ENCODE measurements around the gene ZDHHC1.

Gene ZDHHC1

DNA sequence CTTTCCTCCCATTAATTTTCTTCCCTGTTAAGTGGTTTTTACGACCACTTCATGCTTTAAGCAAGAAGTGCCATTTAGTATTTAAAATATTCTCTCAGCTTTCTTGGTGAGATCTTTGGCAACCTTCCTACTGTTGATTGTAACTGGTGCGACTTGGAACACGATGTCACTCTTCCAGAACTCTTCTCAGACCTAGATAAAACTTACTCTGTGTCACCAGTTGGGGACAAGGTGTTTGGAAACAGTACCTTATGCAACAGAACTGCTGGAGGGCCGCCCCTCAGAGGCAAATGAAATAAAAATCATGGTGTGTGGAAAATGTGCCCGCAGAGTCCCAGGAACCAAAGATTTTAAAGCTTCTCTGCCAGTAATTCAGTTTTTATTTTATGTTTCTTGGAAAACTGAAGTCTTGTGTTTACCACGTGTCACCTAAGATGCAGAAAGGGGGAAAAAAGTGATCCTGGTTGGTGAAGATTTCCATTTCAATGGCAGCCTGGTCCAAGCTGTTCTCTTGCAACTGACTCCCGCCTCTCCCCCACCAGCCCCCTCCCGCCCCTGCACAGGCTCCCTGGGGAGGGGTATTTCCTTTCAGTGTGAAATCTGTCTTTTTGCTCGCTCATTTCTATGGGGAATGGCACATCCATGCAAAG is 7.5 kb upstream of the ZDHHC1 start:
- H3K27me3 ChIP-seq (ENCODE audit: insufficient read depth, low read depth) = peaks cover 14% of the 10 kb centered on the region; the same call in 1 of the 2 replicates

DNA sequence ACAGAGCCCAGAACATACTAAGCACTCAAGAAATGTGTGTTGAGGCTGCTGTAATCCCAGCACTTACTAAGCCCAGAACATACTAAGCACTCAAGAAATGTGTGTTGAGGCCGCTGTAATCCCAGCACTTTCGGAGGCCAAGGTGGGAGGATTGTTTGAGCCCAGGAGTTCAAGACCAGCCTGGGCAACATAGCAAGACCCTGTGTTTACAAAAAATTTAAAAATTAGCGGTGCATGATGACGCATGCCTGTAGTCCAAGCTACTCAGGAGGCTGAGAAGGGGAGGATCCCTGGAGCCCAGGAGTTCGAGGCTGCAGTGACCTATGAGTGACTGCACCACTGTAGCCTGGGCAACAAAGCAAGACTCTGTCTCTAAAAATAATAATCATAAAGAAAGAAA is 6.7 kb upstream of the ZDHHC1 start:
- H2AFZ ChIP-seq (ENCODE audit: low read depth) = no peak overlapping the region
- H3K36me3 ChIP-seq (ENCODE audit: insufficient read depth) = no peaks in the 10 kb centered on the region
- H3K4me2 ChIP-seq = no peak overlapping the region
- no peak overlapping the region for H3K9ac ChIP-seq
- TF ChIP-seq, protein P1, sequence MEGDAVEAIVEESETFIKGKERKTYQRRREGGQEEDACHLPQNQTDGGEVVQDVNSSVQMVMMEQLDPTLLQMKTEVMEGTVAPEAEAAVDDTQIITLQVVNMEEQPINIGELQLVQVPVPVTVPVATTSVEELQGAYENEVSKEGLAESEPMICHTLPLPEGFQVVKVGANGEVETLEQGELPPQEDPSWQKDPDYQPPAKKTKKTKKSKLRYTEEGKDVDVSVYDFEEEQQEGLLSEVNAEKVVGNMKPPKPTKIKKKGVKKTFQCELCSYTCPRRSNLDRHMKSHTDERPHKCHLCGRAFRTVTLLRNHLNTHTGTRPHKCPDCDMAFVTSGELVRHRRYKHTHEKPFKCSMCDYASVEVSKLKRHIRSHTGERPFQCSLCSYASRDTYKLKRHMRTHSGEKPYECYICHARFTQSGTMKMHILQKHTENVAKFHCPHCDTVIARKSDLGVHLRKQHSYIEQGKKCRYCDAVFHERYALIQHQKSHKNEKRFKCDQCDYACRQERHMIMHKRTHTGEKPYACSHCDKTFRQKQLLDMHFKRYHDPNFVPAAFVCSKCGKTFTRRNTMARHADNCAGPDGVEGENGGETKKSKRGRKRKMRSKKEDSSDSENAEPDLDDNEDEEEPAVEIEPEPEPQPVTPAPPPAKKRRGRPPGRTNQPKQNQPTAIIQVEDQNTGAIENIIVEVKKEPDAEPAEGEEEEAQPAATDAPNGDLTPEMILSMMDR (conservative IDR thresholded peaks at IDR 0.05; ENCODE audit: low read depth, low read length) = no peak
- H3K27ac ChIP-seq = no peak overlapping the region
- no peaks in the 10 kb centered on the region for H4K20me1 ChIP-seq (ENCODE audit: insufficient read depth)
- peaks cover 14% of the 10 kb centered on the region; the same call in 1 of the 2 replicates for H3K27me3 ChIP-seq (ENCODE audit: insufficient read depth, low read depth)
- H3K4me3 ChIP-seq (IDR thresholded peaks at IDR 0.05; ENCODE audit: insufficient read depth, low read depth, low read length) = no peak overlapping the region
- no peaks in the 10 kb centered on the region for H3K79me2 ChIP-seq (ENCODE audit: insufficient read depth, low read depth)
- no peaks in the 10 kb centered on the region for H3K4me1 ChIP-seq (ENCODE audit: low read depth, poor library complexity, severe bottlenecking)

More for the DNA sequence above, 7.5 kb upstream of the ZDHHC1 start:
- Histone ChIP-seq H3K9ac (no peak overlapping the region), H3K79me2 (ENCODE audit: insufficient read depth, low read depth) (no peaks in the 10 kb centered on the region), H3K36me3 (ENCODE audit: insufficient read depth) (no peaks in the 10 kb centered on the region), H3K4me3 (IDR thresholded peaks at IDR 0.05; ENCODE audit: insufficient read depth, low read depth, low read length) (no peak overlapping the region), H3K27ac (no peak overlapping the region), H2AFZ (ENCODE audit: low read depth) (no peak overlapping the region), H4K20me1 (ENCODE audit: insufficient read depth) (no peaks in the 10 kb centered on the region), H3K4me2 (no peak overlapping the region), H3K4me1 (ENCODE audit: low read depth, poor library complexity, severe bottlenecking) (no peaks in the 10 kb centered on the region)
- TF ChIP-seq, protein P1 (conservative IDR thresholded peaks at IDR 0.05; ENCODE audit: low read depth, low read length) = no peak

DNA sequence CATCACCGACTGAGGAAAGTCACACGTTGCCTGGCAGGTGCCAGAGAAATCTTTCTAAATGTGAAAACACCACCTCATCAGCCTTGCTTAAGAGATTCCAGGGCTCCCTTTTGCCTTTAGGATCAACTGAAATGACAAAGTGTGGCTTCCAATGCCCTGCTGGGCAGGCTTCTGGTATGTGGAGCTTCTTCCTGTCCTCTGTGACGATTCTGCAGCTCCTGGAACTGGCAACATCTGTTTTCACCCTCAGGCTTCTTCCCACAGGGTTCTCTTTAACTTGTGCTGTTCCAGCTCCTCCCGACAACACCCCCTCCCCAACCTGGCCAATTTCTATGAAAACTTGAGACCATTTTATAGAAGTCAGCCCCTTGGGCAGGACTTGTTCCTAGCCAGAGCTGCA is 4.8 kb upstream of the ZDHHC1 start:
- H3K27ac ChIP-seq = no peak overlapping the region
- H3K27me3 ChIP-seq (ENCODE audit: insufficient read depth, low read depth) = peaks cover 22% of the 10 kb centered on the region; the same call in 1 of the 2 replicates

DNA sequence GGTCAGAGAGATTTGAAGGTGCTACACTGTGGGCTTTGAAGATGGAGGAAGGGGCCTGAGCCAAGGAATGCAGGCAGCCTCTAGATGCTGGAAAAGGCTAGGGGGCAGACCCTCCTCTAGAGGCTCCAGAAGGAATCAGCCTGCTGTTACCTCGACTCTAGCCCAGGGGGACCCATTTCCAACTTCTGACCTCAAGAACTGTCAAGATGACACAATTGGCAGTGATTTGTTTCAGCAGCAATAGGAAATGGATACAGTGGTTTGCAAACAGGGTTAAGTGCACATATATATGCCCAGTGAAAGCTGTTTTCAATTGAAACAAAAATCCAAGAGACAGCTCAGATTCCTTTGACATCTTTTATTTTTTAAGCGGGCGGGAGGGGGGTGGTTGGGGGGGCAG is 3.7 kb upstream of the ZDHHC1 start:
- Histone ChIP-seq H3K4me1 (ENCODE audit: low read depth, poor library complexity, severe bottlenecking) (peaks cover 7% of the 10 kb centered on the region), H3K4me2 (no peak overlapping the region), H3K27me3 (ENCODE audit: insufficient read depth, low read depth) (peaks cover 17% of the 10 kb centered on the region; the same call in 1 of the 2 replicates), H4K20me1 (ENCODE audit: insufficient read depth) (no peaks in the 10 kb centered on the region), H3K9ac (no peak overlapping the region), H3K79me2 (ENCODE audit: insufficient read depth, low read depth) (no peaks in the 10 kb centered on the region), H3K27ac (no peak overlapping the region), H2AFZ (ENCODE audit: low read depth) (no peak overlapping the region), H3K36me3 (ENCODE audit: insufficient read depth) (no peaks in the 10 kb centered on the region), H3K4me3 (IDR thresholded peaks at IDR 0.05; ENCODE audit: insufficient read depth, low read depth, low read length) (no peak overlapping the region)
- TF ChIP-seq, protein P1 (conservative IDR thresholded peaks at IDR 0.05; ENCODE audit: low read depth, low read length) = no peak

More for the DNA sequence above, 4.8 kb upstream of the ZDHHC1 start:
- Histone ChIP-seq H3K4me2 (no peak overlapping the region), H4K20me1 (ENCODE audit: insufficient read depth) (no peaks in the 10 kb centered on the region), H3K36me3 (ENCODE audit: insufficient read depth) (no peaks in the 10 kb centered on the region), H3K4me1 (ENCODE audit: low read depth, poor library complexity, severe bottlenecking) (peaks cover 4% of the 10 kb centered on the region), H3K79me2 (ENCODE audit: insufficient read depth, low read depth) (no peaks in the 10 kb centered on the region), H3K4me3 (IDR thresholded peaks at IDR 0.05; ENCODE audit: insufficient read depth, low read depth, low read length) (no peak overlapping the region), H3K9ac (no peak overlapping the region), H2AFZ (ENCODE audit: low read depth) (no peak overlapping the region)
- TF ChIP-seq, protein P1 (conservative IDR thresholded peaks at IDR 0.05; ENCODE audit: low read depth, low read length) = no peak
